H1 (cell line): ENCODE results near the gene RAD9A.

Experiments used
- FOSL1 ChIP-seq: IDR thresholded peaks from 2 replicates; pipeline ENCODE4 v1.6.1; 2011; ENCODE audit warnings: mild to moderate bottlenecking, low read depth, low read length, moderate library complexity; ENCODE audit not compliant: insufficient read depth
- HDAC6 ChIP-seq: IDR thresholded peaks from one replicate; pipeline ENCODE4 v1.7.1; 2012; ENCODE audit warnings: low read depth, mild to moderate bottlenecking, inconsistent platforms, low read length, moderate library complexity
- SP2 ChIP-seq: IDR thresholded peaks from 2 replicates; pipeline ENCODE4 v1.6.1; 2012; ENCODE audit warnings: mild to moderate bottlenecking, low read length, inconsistent platforms
- TF ChIP-seq, protein P1 (sequence below): IDR thresholded peaks from 2 replicates; pipeline ENCODE4 v1.6.1; 2011; ENCODE audit warnings: low read depth, mild to moderate bottlenecking, low read length; ENCODE audit not compliant: insufficient read depth
- TF ChIP-seq, protein P2 (sequence below), 3 experiments: IDR thresholded peaks; 1 replicate in 2 of 3; 2 replicates in 1 of 3; pipeline versions ENCODE4 v1.5.1 to v1.6.1; 2011; ENCODE audit warnings: low read length in 3 of 3, mild to moderate bottlenecking in 3 of 3, inconsistent platforms in 2 of 3, low read depth in 1 of 3, moderate library complexity in 1 of 3; ENCODE audit not compliant: insufficient read depth in 1 of 3; ENCODE audit errors: control extremely low read depth in 1 of 3

DNA sequence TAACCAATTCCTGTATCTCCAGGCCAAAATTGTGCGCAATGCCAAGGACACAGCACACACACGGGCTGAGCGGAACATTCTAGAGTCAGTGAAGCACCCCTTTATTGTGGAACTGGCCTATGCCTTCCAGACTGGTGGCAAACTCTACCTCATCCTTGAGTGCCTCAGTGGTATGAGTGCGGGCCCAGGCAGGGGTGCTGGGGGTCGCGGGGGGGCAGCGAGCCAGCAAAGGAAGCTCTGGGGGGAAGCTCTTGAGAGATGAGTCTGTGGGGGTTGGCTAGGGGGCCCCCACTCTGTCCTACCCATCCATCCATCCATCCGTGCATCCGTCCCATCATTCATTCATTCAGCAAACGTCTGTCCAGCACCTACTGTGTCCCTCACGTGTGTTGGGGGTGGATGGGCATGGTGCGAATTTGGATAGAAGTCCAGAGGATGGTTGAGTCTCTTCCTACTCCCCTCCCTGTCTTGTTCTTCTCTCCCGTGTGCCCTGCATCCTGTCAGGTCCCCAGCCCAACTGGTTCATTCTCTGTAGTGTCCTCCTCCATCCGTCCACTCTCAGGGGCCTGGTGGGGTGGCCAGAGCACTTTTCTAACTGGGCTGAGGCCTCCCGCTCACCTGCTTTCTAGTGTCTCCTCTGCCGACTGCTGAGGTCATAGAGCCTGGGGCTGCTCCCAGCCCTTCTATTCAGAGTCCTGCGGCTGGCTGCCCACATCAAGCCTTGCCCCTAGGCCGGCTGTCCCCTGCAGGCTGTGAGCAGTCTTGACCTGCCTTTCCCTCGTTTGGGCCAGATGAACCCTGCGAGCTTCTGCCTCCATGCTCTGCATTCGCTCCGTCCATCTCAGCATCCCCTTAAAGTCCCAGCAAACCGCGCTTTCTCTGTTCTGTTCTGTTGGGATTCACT is 39.8 kb downstream of the RAD9A start:
- TF ChIP-seq SP2 (no peak), HDAC6 (no peak), FOSL1 (no peak)
- TF ChIP-seq, protein P1, sequence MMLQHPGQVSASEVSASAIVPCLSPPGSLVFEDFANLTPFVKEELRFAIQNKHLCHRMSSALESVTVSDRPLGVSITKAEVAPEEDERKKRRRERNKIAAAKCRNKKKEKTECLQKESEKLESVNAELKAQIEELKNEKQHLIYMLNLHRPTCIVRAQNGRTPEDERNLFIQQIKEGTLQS = no peak
- TF ChIP-seq, protein P2, sequence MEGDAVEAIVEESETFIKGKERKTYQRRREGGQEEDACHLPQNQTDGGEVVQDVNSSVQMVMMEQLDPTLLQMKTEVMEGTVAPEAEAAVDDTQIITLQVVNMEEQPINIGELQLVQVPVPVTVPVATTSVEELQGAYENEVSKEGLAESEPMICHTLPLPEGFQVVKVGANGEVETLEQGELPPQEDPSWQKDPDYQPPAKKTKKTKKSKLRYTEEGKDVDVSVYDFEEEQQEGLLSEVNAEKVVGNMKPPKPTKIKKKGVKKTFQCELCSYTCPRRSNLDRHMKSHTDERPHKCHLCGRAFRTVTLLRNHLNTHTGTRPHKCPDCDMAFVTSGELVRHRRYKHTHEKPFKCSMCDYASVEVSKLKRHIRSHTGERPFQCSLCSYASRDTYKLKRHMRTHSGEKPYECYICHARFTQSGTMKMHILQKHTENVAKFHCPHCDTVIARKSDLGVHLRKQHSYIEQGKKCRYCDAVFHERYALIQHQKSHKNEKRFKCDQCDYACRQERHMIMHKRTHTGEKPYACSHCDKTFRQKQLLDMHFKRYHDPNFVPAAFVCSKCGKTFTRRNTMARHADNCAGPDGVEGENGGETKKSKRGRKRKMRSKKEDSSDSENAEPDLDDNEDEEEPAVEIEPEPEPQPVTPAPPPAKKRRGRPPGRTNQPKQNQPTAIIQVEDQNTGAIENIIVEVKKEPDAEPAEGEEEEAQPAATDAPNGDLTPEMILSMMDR (IDR thresholded peaks at IDR 0.05; ENCODE audit: control extremely low read depth in 1 of 3, insufficient read depth in 1 of 3, low read depth in 1 of 3, low read length in 3 of 3) = no peak
